HepG2 (cell line): ENCODE data around the gene UBE2U. TPM values are rescaled to one million over a fixed set of nuclear protein-coding genes. Genes with fewer than 3 reads are reported as not detected.

Experiments used
- ATAC-seq: fragments of 200-7000 bp; cut with Tn5 transposase; 3 replicates; pipeline ENCODE4 v1.9.1; 2020; ENCODE audit warnings: mild to moderate bottlenecking, moderate library complexity
- BruUV-seq: library from RNA; stranded (reverse); fragments of 400-500 nt; replicated peaks from 2 replicates; lab custom pipeline; 2021; lab: Mats Ljungman, UMichigan
- CTCF ChIA-PET: fragments of 300-600 bp; formaldehyde crosslinking; extraction: SDS; loops from one replicate; lab custom pipeline; 2021; ENCODE audit warnings: low total read pairs, inconsistent platforms, low intra/inter-chr PET ratio; lab: Yijun Ruan, JAX
- POLR2A ChIA-PET: fragments of 350-600 bp; sonication (Branson Sonifier 250); formaldehyde crosslinking; loops from one replicate; lab custom pipeline; 2020; ENCODE audit warnings: antibody characterized with exemption, inconsistent platforms; lab: Yijun Ruan, JAX
- DNase-seq: peaks from one replicate; pipeline ENCODE4 v3.0.0-alpha.2; 2015; ENCODE audit warnings: low spot score
- FAIRE-seq: peaks from 3 replicates; lab custom pipeline; 2011; peaks lifted over from hg19 to GRCh38; lab: Jason Lieb, UNC
- H2AFZ ChIP-seq: one replicate; pipeline ENCODE4 v1.6.1; 2011; ENCODE audit warnings: low read length, inconsistent platforms
- H3K27ac ChIP-seq: fragments of 300-600 bp; 3 replicates; pipeline ENCODE4 v1.8.0; 2011; ENCODE audit warnings: mixed run types, mild to moderate bottlenecking, mixed read lengths, low read length, inconsistent platforms; ENCODE audit not compliant: insufficient read depth; ENCODE audit errors: extremely low read length
- H3K27me3 ChIP-seq, 2 experiments: fragments of 200-600 bp in 1 of 2; 2 replicates in 1 of 2; 3 replicates in 1 of 2; pipeline versions ENCODE4 v1.6.0 to v1.8.0; 2011; ENCODE audit warnings: low read length in 2 of 2, mild to moderate bottlenecking in 2 of 2, moderate library complexity in 2 of 2, inconsistent platforms in 1 of 2; ENCODE audit not compliant: insufficient read depth in 2 of 2, control insufficient read depth in 1 of 2
- H3K36me3 ChIP-seq, 2 experiments: fragments of 200-600 bp in 1 of 2; replicated peaks in 1 of 2; 2 replicates in 1 of 2; 3 replicates in 1 of 2; pipeline versions ENCODE4 v1.5.1 to v1.8.0; 2011; ENCODE audit warnings: low read length in 2 of 2, inconsistent platforms in 1 of 2; ENCODE audit not compliant: insufficient read depth in 2 of 2, control insufficient read depth in 1 of 2
- H3K4me1 ChIP-seq: 2 replicates; pipeline ENCODE4 v1.5.1; 2012; ENCODE audit warnings: low read length, inconsistent platforms; ENCODE audit not compliant: insufficient read depth
- H3K4me2 ChIP-seq: 2 replicates; pipeline ENCODE4 v1.6.0; 2011; ENCODE audit warnings: low read depth, low read length, inconsistent platforms
- H3K4me3 ChIP-seq, 3 experiments: fragments of 200-600 bp in 1 of 3; sonication (generic), shearing (Covaris generic) in 1 of 3; replicated peaks in 1 of 3; 2 replicates each; pipeline ENCODE4 v1.5.1; 2011 to 2016; ENCODE audit warnings: low read length in 3 of 3, inconsistent platforms in 2 of 3, low read depth in 2 of 3, mild to moderate bottlenecking in 2 of 3, control low read depth in 1 of 3, mixed read lengths in 1 of 3; ENCODE audit not compliant: insufficient read depth in 1 of 3
- H3K79me2 ChIP-seq: one replicate; pipeline ENCODE4 v1.6.1; 2011; ENCODE audit warnings: low read length, inconsistent platforms; ENCODE audit not compliant: insufficient read depth
- H3K9ac ChIP-seq: 2 replicates; pipeline ENCODE4 v1.6.0; 2011; ENCODE audit warnings: mild to moderate bottlenecking, low read depth, low read length, inconsistent platforms; ENCODE audit not compliant: insufficient read depth
- H3K9me3 ChIP-seq: 2 replicates; pipeline ENCODE4 v1.5.1; 2012; ENCODE audit warnings: mild to moderate bottlenecking, low read length
- H4K20me1 ChIP-seq: 2 replicates; pipeline ENCODE4 v1.6.0; 2011; ENCODE audit warnings: inconsistent platforms, mild to moderate bottlenecking, low read length, moderate library complexity; ENCODE audit not compliant: insufficient read depth
- EP300 ChIP-seq, 3 experiments: sonication (generic) in 1 of 3; formaldehyde crosslinking in 1 of 3; IDR thresholded peaks; 2 replicates each; pipeline versions ENCODE4 v1.5.1 to v1.6.1; 2011 to 2020; ENCODE audit warnings: low read depth in 2 of 3, low read length in 2 of 3, borderline replicate concordance in 1 of 3, improper control_type of control experiment in 1 of 3, mild to moderate bottlenecking in 1 of 3, missing genetic modification reagents in 1 of 3, moderate library complexity in 1 of 3
- MBNL3 ChIP-seq: fragments of 250-450 bp; sonication (Bioruptor Pico); conservative IDR thresholded peaks from 2 replicates; pipeline ENCODE4 v1.8.0; 2022; ENCODE audit warnings: mild to moderate bottlenecking, inconsistent platforms
- STAT6 ChIP-seq: sonication (generic); formaldehyde crosslinking; IDR thresholded peaks from 2 replicates; pipeline ENCODE4 v1.4.0; 2020; ENCODE audit warnings: missing genetic modification reagents, mild to moderate bottlenecking, borderline replicate concordance
- TRAFD1 ChIP-seq: sonication (generic); formaldehyde crosslinking; IDR thresholded peaks from 2 replicates; pipeline ENCODE4 v1.5.1; 2020; ENCODE audit warnings: missing genetic modification reagents, mild to moderate bottlenecking, borderline replicate concordance
- ZBTB34 ChIP-seq: sonication (generic); formaldehyde crosslinking; IDR thresholded peaks from 2 replicates; pipeline ENCODE4 v1.8.0; 2022; ENCODE audit warnings: mild to moderate bottlenecking, missing genetic modification reagents
- ZBTB43 ChIP-seq: sonication (generic); formaldehyde crosslinking; conservative IDR thresholded peaks from 2 replicates; pipeline ENCODE4 v1.4.0; 2020; ENCODE audit warnings: missing genetic modification reagents
- ZNF18 ChIP-seq: sonication (generic); formaldehyde crosslinking; IDR thresholded peaks from 2 replicates; pipeline ENCODE4 v1.8.0; 2022; ENCODE audit warnings: mild to moderate bottlenecking, missing genetic modification reagents; ENCODE audit not compliant: insufficient replicate concordance
- ZNF446 ChIP-seq: sonication (generic); formaldehyde crosslinking; IDR thresholded peaks from 2 replicates; pipeline ENCODE4 v1.5.0; 2020; ENCODE audit warnings: mild to moderate bottlenecking, missing genetic modification reagents
- ZNF549 ChIP-seq: sonication (generic); formaldehyde crosslinking; IDR thresholded peaks from 2 replicates; pipeline ENCODE4 v1.5.0; 2020; ENCODE audit warnings: missing genetic modification reagents
- in situ Hi-C: cut with HindIII; loops from 2 replicates; pipeline ENCODE4 v1.10.0; 2017; ENCODE audit warnings: low pct_unique_long_range_greater_than_20kb; ENCODE audit not compliant: extremely low pct_ligation_motif_present
- intact Hi-C: fragments of 100-400 bp; cut with micrococcal nuclease; formaldehyde crosslinking; loops from one replicate; pipeline ENCODE4 v1.10.0; 2022; ENCODE audit not compliant: unreplicated experiment
- polyA plus RNA-seq, 8 experiments: library from polyadenylated mRNA; depleted of rRNA in 3 of 8; stranded (reverse) in 7 of 8; unstranded in 1 of 8; fragments of >200 nt; fragmentation: Illumina TruSeq in 4 of 8; extraction: Trizol in 4 of 8; gene quantifications; 2 replicates each; pipeline versions ENCODE4 v1.2.1 to v1.2.3, GENCODE V29; 2011 to 2016; ENCODE audit warnings: low read depth in 4 of 8, missing spikeins in 1 of 8, mixed read lengths in 1 of 8; ENCODE audit not compliant: insufficient read depth in 1 of 8
- total RNA-seq, 5 experiments: library from RNA; depleted of rRNA; stranded (reverse); fragments of >200 nt; fragmentation: Illumina TruSeq; extraction: Trizol; gene quantifications; 2 replicates each; pipeline ENCODE4 v1.2.3, GENCODE V29; 2016; ENCODE audit warnings: low read depth in 1 of 5

UBE2U gene
- total and polyA plus RNA-seq, 2 of the 13 experiments (the other 11 are each of a cell fraction or from before 2014, with no cell fraction given): not detected

GRCh38 chr1:64302971-64303370 lies 99.5 kb downstream of the UBE2U start (continued):
- no peak for TF ChIP-seq STAT6 (CRISPR knock-in tag)
- TF ChIP-seq ZNF549 (CRISPR knock-in tag): no peak
- no peak for TF ChIP-seq MBNL3 (CRISPR knock-in tag)
- no peak for TF ChIP-seq TRAFD1 (CRISPR knock-in tag)

- no peak for ATAC-seq
- Histone ChIP-seq H3K27ac (no peak overlapping the region), H3K4me1 (no peaks in the 10 kb centered on the region), H3K9ac (no peak overlapping the region), H3K79me2 (no peaks in the 10 kb centered on the region), H4K20me1 (no peaks in the 10 kb centered on the region), H3K27me3 (no peaks in the 10 kb centered on the region; a peak in 1 of 5 replicates), H3K9me3 (no peaks in the 10 kb centered on the region), H3K4me2 (no peak overlapping the region), H3K36me3 (no peaks in the 10 kb centered on the region), H2AFZ (no peak overlapping the region), H3K4me3 (no peak overlapping the region)
- in situ Hi-C loops: no loop called here
- BruUV-seq: no TSS peak
- DNase-seq: no peak
- FAIRE-seq: no peak
- intact Hi-C loops: no loop called here
- POLR2A ChIA-PET: no interaction called here
- CTCF ChIA-PET: no interaction called here
- no peak for TF ChIP-seq EP300 (IDR thresholded peaks at IDR 0.05; ENCODE audit: low read depth in 2 of 2, low read length in 2 of 2)
- TF ChIP-seq EP300 (CRISPR knock-in tag; IDR thresholded peaks at IDR 0.05; ENCODE audit: borderline replicate concordance): no peak
- TF ChIP-seq ZNF18 (CRISPR knock-in tag): no peak
- TF ChIP-seq ZNF446 (CRISPR knock-in tag): no peak
- TF ChIP-seq ZBTB34 (CRISPR knock-in tag): no peak
- no peak for TF ChIP-seq ZBTB43
These were observed 101.4 kb downstream of the UBE2U start for GRCh38 chr1:64304823-64305222.
